KOPT-K1 (cell line): ENCODE measurements around the gene ADAMTSL2.

Experiments
- H3K27ac ChIP-seq: fragments of 200-600 bp; sonication (generic); 2 replicates; pipeline ENCODE4 v1.5.1; 2016; ENCODE audit warnings: antibody characterized with exemption, mild to moderate bottlenecking, low read depth, low read length; ENCODE audit not compliant: poor library complexity, severe bottlenecking
- H3K36me3 ChIP-seq: fragments of 200-600 bp; sonication (generic); 2 replicates; pipeline ENCODE4 v1.5.1; 2017; ENCODE audit warnings: antibody characterized with exemption, mild to moderate bottlenecking, low read length, moderate library complexity; ENCODE audit not compliant: insufficient read depth
- H3K9me3 ChIP-seq: fragments of 200-600 bp; sonication (generic); 2 replicates; pipeline ENCODE4 v1.5.1; 2017; ENCODE audit warnings: antibody characterized with exemption, low read length, mild to moderate bottlenecking; ENCODE audit not compliant: insufficient read depth, poor library complexity, severe bottlenecking

The ADAMTSL2 gene

DNA sequence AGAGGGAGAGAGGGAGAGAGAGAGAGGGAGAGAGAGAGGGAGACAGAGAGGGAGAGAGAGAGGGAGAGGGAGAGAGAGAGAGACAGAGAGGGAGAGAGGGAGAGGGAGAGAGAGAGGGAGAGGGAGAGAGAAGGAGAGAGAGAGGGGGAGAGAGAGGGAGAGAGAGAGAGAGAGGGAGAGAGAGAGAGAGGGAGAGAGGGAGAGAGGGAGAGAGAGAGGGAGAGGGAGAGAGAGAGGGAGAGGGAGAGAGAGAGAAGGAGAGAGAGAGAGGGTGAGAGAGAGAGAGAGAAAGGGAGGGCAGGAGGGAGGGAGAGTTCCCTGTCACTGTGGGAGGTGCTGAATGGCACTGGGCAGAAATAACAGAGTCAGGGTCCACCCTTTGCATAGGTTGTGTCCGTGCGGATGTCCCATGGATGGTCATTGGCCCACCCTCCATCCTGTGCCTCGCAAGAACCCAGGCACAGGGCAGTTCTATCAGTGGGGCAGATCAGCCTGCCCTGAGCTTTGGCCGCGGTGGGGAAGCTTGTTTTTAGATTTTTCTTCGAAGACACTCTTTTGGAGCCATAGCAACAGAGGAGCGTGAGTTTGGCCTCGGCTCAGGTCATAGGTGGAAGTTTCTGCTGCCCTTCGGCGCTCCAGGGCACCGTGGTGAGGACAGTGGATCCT is 30.1 kb downstream of the ADAMTSL2 start:
- Histone ChIP-seq H3K36me3 (no peaks in the 10 kb centered on the region), H3K9me3 (no peaks in the 10 kb centered on the region), H3K27ac (no peak overlapping the region)

DNA sequence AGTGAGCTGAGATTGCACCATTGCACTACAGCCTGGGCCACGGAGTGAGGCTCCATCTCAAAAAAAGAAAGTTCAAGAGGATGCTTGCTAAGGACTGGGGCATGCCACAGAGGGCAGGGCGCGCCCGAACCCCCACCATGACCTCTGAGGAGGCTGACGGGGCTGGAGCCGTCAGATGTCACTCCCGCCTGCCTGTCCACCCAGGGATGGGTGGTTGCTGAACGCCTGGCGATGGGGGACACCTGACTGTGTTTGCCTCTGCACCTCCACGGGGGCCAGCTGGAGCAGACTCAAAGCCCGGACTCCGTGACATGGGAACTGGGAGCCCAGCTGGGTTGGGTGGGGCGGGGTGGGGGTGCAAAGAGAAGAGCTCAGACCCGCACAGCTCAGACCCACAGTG is 31.9 kb downstream of the ADAMTSL2 start:
- Histone ChIP-seq H3K9me3 (no peaks in the 10 kb centered on the region), H3K27ac (no peak overlapping the region), H3K36me3 (no peaks in the 10 kb centered on the region)

DNA sequence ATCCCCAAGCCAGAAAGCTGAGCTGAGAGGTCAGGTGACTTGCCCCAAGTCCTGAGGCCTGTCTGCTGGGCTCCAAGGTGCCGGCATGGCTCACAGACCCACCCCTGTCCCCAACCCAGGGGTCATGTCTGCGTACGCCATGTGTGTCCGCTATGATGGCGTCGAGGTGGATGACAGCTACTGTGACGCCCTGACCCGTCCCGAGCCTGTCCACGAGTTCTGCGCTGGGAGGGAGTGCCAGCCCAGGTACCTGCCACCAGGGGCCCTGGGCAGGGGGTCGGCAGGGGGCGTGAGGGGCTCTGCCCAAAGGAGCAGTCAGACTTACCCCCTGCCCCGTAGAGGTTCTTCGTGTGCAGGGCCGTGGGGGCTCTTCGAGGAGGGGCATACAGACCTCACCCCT is 32.3 kb downstream of the ADAMTSL2 start:
- no peak overlapping the region for H3K27ac ChIP-seq
- H3K9me3 ChIP-seq: no peaks in the 10 kb centered on the region
- no peaks in the 10 kb centered on the region for H3K36me3 ChIP-seq

DNA sequence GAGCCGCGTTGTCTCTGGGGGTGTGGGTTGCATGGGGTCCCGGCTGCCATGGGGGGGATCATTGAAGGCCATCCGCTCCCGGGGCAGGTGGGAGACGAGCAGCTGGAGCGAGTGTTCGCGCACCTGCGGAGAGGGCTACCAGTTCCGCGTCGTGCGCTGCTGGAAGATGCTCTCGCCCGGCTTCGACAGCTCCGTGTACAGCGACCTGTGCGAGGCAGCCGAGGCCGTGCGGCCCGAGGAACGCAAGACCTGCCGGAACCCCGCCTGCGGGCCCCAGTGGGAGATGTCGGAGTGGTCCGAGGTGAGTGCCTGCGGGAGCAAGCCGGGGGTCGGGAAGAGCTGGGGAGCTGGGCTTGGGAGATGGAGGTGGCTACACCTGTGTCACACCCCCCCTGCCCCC is 33.7 kb downstream of the ADAMTSL2 start:
- Histone ChIP-seq H3K27ac (no peak overlapping the region), H3K36me3 (no peaks in the 10 kb centered on the region), H3K9me3 (no peaks in the 10 kb centered on the region)

DNA sequence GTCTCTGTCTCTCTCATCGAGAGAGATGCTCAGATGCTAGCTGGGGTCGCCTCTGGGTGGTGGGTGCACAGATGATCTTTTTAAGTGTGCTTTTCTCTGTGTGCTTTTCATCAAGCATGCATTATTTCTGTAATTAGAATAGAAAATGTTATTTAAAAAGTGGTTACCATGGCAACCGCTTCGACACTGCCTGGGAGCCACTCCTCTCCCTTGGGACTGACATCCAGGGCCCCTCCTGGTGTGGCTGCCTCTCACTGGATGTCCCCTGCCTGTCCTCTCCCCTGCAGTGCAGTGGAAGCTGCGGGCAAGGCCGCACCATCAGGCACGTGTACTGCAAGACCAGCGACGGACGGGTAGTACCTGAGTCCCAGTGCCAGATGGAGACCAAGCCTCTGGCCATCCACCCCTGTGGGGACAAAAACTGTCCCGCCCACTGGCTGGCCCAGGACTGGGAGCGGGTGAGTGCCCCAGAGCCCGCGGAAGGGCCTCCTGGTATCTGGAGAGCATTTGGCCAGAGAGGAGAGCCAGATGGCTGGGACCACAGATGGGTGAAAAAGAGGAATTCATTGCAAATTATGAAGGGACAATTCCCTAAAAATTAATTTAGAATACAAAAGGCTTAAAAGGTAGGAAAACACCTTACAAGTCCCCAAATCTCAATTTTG is 34.7 kb downstream of the ADAMTSL2 start:
- no peak overlapping the region for H3K27ac ChIP-seq
- no peaks in the 10 kb centered on the region for H3K36me3 ChIP-seq
- H3K9me3 ChIP-seq: no peaks in the 10 kb centered on the region

DNA sequence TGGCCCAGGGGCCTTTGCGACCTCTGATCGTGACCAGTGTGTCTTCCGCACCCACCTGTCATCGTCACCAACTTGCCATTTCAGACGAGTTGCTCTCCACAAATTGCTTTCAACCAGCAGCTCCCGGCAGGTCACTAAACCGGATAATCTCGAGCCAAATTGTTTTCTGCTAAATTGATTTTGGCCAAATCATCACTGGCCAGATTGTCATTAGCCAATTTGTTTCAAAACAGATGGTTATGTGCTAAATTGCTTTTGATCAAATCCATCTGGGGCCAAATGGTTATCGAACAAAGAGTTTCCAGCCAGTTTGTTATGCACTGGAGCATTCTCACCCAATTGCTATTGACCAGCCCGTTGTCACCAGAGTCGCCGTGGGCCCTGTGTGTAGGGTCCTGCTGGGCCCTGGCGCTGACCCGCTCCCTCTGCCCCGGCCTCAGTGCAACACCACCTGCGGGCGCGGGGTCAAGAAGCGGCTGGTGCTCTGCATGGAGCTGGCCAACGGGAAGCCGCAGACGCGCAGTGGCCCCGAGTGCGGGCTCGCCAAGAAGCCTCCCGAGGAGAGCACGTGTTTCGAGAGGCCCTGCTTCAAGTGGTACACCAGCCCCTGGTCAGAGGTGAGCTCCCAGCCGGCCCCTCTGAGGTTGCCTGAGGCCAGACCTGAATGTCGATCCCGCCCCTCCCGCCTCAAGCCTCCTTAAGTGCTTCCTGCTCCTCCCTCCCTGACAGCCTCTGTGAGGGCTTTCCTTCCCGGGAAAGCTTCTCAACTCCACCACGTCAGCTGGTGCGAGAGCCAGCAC is 35.6 kb downstream of the ADAMTSL2 start:
- Histone ChIP-seq H3K9me3 (no peaks in the 10 kb centered on the region), H3K36me3 (no peaks in the 10 kb centered on the region), H3K27ac (no peak overlapping the region)

DNA sequence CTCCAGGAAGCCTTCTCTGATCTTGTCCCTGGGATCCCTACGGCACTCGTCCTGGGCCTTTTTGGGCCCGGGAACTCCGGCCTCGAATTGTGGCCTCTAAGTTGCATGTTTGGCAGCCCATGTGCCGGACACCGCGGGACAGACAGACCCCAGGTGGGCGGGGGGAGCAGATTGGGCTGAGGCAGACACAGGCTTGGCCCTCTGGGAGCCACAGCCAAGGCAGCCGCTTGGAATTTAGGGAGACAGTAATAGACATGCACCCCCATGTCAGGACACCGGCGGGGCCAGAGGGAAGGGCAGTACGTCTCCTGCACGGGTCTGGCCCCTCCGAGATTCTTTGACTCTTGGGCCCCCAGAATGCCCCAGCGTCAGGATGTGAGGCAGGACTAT is 36.2 kb downstream of the ADAMTSL2 start:
- H3K36me3 ChIP-seq: no peaks in the 10 kb centered on the region
- no peaks in the 10 kb centered on the region for H3K9me3 ChIP-seq
- no peak overlapping the region for H3K27ac ChIP-seq

DNA sequence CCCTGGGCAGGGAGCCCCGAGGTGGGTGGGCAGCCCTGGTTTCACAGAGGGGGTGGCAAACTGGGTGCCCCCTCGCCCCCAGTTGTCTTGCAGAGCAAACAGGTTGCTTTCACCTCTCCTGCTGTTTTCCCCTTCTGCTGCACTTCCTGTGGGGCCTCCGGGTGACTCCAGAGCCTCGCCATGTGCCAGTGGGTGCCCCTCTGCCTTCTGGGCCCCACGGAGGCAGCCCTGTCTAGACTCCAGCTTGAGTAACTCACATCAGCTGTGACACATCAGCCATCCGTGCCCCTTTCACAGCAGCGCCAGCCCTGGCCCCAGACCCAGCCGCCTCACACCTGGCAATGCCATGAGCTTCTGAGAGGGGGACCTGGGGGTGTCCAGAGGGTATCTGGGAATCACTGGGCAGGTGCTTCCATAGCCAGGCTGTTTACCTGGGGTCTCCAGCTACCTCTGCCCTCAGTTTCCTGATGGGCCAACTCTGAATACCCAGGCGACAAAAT is 36.9 kb downstream of the ADAMTSL2 start:
- Histone ChIP-seq H3K9me3 (no peaks in the 10 kb centered on the region), H3K27ac (no peak overlapping the region), H3K36me3 (no peaks in the 10 kb centered on the region)

DNA sequence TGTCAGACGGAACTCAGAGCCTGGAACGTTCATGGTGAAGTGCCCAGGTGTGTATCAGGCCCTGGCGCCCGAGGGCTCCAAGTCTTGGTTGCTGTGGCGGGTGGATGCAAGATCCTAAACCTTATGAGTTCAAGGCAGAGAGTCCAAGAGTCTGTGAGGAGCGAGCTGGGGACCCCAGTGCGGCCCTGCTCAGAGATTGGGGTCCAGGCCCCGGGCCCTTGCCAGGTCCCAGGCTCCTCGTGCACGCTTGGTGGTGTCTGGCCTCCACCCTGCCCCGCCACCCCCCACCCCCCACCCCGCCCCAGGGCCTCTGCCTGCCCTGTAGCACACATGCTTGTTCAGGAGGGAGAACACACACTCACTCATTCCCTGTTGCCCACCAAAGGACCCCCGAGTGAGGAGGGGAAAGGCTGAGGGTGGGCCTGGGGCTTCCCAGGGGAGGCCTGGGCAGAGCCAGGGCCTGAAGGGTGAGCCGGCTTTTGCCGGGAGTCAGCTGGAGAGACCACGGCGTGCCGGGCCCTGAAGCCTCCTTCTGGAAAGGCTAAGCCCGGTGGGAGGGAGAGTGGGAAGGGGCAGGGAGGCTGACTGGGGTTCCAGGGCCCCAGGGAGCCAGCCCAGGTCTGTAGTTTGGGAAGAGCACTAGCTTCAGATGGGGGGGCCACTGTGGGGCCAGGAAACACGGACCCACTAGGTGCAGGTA is 37.5 kb downstream of the ADAMTSL2 start:
- H3K9me3 ChIP-seq: no peaks in the 10 kb centered on the region
- H3K27ac ChIP-seq: no peak overlapping the region
- no peaks in the 10 kb centered on the region for H3K36me3 ChIP-seq

DNA sequence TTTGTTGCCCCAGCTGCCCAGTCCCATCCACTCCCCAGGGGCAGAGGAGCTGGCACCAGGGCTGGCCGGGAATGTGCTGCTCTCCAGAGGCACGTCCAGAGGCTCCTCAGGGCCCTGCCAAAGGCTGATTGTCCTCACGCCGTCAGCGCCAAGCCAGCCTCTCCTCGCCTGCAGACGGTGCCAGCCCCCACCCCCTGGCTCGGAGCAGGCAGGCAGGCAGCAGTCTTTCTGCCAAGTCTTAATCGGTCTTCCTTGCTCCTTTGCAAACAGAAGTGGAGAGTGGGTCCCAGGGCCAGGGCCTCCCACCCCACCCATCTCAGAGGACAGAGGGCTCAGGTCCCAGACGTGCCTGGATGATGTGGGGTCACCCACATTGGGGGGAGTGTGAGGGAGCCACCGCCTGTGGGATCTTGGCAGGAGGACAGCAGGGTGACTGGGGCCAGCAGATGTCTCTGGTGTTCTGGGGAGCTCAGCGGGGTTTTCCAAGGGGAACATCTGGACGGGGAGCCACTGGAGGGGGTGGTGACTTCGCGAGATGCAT is 38.4 kb downstream of the ADAMTSL2 start:
- no peak overlapping the region for H3K27ac ChIP-seq
- no peaks in the 10 kb centered on the region for H3K9me3 ChIP-seq

DNA sequence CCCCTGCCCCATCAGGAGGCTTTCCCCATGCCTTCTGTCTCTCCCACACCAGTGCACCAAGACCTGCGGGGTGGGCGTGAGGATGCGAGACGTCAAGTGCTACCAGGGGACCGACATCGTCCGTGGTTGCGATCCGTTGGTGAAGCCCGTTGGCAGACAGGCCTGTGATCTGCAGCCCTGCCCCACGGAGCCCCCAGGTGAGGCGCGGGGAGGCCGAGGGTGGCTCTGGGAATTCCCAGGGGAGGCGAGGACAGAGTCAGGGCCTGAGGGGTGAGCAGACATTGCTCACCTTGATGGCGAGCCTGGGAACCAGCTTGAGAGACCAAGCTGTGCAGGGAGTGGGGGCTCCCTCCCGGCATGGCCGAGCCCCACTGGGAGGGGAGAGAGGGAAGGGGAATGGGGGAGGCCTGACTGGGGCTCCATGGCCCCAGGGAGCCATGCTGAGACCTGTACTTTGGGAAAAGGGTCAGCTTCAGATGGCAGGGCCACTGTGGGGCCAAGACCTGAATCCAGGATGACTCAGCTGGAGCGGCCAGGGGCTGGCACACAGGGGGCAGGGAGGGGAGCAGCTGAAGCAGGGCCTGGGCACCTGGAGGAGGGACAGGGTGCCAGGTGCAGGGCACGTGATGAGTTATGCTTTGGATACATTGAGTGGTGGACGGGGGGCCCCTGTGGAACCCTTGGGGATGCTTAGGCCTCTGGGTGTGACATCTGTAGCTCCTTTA is 39.4 kb downstream of the ADAMTSL2 start:
- Histone ChIP-seq H3K9me3 (no peaks in the 10 kb centered on the region), H3K27ac (no peak overlapping the region), H3K36me3 (no peaks in the 10 kb centered on the region)

More for the DNA sequence above, 38.4 kb downstream of the ADAMTSL2 start:
- H3K36me3 ChIP-seq: no peaks in the 10 kb centered on the region

DNA sequence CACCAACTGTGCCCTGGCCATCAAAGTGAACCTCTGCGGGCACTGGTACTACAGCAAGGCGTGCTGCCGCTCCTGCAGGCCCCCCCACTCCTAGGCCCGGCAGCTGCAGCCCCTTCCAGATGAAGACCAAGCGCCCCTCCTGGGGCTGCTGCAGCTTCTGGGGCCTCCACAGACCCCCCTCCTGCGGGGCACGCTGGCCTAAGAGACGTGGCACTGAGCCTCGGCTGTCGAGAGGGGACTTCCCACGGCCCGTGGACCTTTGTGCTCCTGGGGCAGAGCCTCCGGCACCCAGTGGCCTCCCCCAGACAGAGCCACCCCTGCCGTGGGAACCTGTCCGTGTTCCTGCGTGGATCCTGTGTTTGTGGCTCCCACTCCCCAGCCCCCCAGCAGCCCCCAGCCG is 40.3 kb downstream of the ADAMTSL2 start:
- no peaks in the 10 kb centered on the region for H3K9me3 ChIP-seq
- no peaks in the 10 kb centered on the region for H3K36me3 ChIP-seq
- no peak overlapping the region for H3K27ac ChIP-seq

DNA sequence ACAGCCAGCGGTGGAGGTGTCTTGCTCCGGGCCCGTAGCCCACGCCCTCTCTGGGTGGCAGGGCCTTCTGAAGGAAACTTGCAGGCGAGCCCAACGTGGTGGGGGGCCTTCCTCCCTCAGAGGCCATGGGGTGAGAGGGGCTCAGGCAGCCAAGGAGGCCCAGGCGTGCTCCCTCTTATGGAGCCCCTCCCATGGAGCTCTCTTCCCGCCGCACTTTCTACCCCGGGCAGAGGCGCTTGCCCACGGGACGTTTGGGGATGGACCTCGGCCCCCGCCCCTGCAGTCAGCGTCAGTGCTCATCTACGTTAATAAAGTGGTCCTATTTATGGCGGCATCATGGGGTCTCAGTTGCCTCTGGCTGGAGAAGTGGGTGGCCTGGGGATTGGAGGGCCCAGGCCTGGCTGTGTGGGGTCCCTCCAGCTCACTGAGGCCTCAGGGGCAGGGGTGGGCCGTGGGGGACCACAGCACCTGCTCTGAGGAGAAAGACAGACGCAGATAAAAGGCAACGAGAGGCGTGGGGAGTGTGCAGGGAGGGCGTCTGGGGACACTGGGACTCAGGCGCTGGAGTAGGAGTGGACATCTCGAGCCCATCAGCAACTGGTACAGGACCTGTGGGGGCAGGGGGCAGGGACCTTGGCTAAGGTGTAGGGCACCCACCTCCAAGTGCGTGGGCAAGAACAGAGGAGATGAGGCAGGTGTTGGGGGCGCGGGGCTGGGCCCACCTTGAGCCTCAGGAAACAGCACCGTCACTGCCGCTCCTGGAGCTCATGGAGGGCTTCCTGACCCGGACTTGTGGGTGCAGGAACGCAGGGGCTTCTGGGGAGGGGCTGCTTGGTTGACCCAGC is 40.9 kb downstream of the ADAMTSL2 start:
- Histone ChIP-seq H3K27ac (no peak overlapping the region), H3K36me3 (no peaks in the 10 kb centered on the region), H3K9me3 (no peaks in the 10 kb centered on the region)
